HTERT RPE-1 (cell line): ENCODE results near the gene CCDC186.

Experiments used
- in situ Hi-C: fragments of 300-500 bp; cut with MboI; formaldehyde crosslinking; loops from 4 replicates; pipeline ENCODE4 v1.14.3; 2020; ENCODE audit warnings: low sequenced_read_pairs

Gene CCDC186

GRCh38 chr10:114173921-114174694 lies at the start of gene CCDC186:
Gene CCDC186 (minus strand): TSS chr10:114174203. CDS start chr10:114163268, 10,935 bp downstream.
- in situ Hi-C loops, result no loop called here

GRCh38 chr10:114223066-114223465 lies 49.1 kb upstream of the CCDC186 start:
- in situ Hi-C loops, result no loop called here

GRCh38 chr10:114221235-114221634 lies 47.2 kb upstream of the CCDC186 start:
- in situ Hi-C loops, result no loop called here

GRCh38 chr10:114220281-114220680 lies 46.3 kb upstream of the CCDC186 start:
- in situ Hi-C loops, result no loop called here

GRCh38 chr10:114215033-114215432 lies 41.0 kb upstream of the CCDC186 start:
- in situ Hi-C loops, result no loop called here

- in situ Hi-C loops, result no loop called here
Observed at GRCh38 chr10:114212153-114212552, 38.1 kb upstream of the CCDC186 start.

GRCh38 chr10:114208351-114208750 lies 34.3 kb upstream of the CCDC186 start:
- in situ Hi-C loops, result no loop called here

- in situ Hi-C loops, result no loop called here
Observed at GRCh38 chr10:114207349-114207748, 33.3 kb upstream of the CCDC186 start.

GRCh38 chr10:114206902-114207301 lies 32.9 kb upstream of the CCDC186 start:
- in situ Hi-C loops, result no loop called here

- in situ Hi-C loops, result no loop called here
Observed at GRCh38 chr10:114202812-114203211, 28.8 kb upstream of the CCDC186 start.

GRCh38 chr10:114199239-114199638 lies 25.2 kb upstream of the CCDC186 start:
- in situ Hi-C loops, result no loop called here

- in situ Hi-C loops, result no loop called here
Observed at GRCh38 chr10:114195079-114195478, 21.1 kb upstream of the CCDC186 start.

GRCh38 chr10:114189700-114190099 lies 15.7 kb upstream of the CCDC186 start:
- in situ Hi-C loops, result no loop called here

- in situ Hi-C loops, result no loop called here
Observed at GRCh38 chr10:114188900-114189299, 14.9 kb upstream of the CCDC186 start.

- in situ Hi-C loops, result no loop called here
Observed at GRCh38 chr10:114188001-114188400, 14.0 kb upstream of the CCDC186 start.

GRCh38 chr10:114184276-114184675 lies 10.3 kb upstream of the CCDC186 start:
- in situ Hi-C loops, result no loop called here

- in situ Hi-C loops, result no loop called here
Observed at GRCh38 chr10:114183563-114183962, 9.6 kb upstream of the CCDC186 start.

GRCh38 chr10:114181971-114182370 lies 8.0 kb upstream of the CCDC186 start:
- in situ Hi-C loops, result no loop called here

GRCh38 chr10:114180937-114181336 lies 6.9 kb upstream of the CCDC186 start:
- in situ Hi-C loops, result no loop called here

GRCh38 chr10:114179747-114180146 lies 5.7 kb upstream of the CCDC186 start:
- in situ Hi-C loops, result no loop called here

GRCh38 chr10:114179148-114179547 lies 5.1 kb upstream of the CCDC186 start, which contains the start of gene TDRD1:
Gene TDRD1 (plus strand): TSS chr10:114179353. CDS start chr10:114187832, 8,479 bp downstream.
- in situ Hi-C loops, result no loop called here

- in situ Hi-C loops, result no loop called here
Observed at GRCh38 chr10:114176511-114176910, 2.5 kb upstream of the CCDC186 start.

GRCh38 chr10:114175667-114176066 lies 1.7 kb upstream of the CCDC186 start:
- in situ Hi-C loops, result no loop called here
